ENCODE data around the gene ANO3.

DNA sequence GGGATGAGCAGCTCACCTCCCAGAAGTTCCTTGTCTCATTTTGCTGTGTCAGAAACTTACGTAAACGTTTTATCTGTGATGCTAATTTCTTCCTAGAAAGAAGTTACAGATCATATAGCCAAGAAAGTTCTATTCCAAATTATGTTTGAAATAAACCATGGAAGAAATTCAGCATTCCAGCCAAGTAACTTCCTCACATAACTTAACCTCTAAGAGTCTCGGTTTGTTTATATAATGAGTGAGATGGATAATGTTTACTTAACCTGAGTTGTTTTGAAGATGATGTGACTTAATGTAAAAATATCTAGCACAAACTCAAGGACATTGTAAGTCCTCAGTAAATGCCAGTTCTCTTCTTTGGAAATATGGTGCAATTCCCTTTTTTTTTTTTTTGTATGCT lies 249.0 kb downstream of the ANO3 start:
- TF ChIP-seq, protein P1, sequence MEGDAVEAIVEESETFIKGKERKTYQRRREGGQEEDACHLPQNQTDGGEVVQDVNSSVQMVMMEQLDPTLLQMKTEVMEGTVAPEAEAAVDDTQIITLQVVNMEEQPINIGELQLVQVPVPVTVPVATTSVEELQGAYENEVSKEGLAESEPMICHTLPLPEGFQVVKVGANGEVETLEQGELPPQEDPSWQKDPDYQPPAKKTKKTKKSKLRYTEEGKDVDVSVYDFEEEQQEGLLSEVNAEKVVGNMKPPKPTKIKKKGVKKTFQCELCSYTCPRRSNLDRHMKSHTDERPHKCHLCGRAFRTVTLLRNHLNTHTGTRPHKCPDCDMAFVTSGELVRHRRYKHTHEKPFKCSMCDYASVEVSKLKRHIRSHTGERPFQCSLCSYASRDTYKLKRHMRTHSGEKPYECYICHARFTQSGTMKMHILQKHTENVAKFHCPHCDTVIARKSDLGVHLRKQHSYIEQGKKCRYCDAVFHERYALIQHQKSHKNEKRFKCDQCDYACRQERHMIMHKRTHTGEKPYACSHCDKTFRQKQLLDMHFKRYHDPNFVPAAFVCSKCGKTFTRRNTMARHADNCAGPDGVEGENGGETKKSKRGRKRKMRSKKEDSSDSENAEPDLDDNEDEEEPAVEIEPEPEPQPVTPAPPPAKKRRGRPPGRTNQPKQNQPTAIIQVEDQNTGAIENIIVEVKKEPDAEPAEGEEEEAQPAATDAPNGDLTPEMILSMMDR (IDR thresholded peaks at IDR 0.05), result no peak
- TF ChIP-seq POLR2A (IDR thresholded peaks at IDR 0.05), result no peak
- no peak for TF ChIP-seq EP300 (IDR thresholded peaks at IDR 0.05)

All from stomach (tissue), 4 donors.